Nephron (organoid): ENCODE results near the gene PDIA6.

Experiments
- H3K27ac Mint-ChIP-seq, 3 experiments: 2 replicates each; pipeline ENCODE4 v1.8.0; 2020; ENCODE audit warnings: mixed read lengths in 3 of 3, mild to moderate bottlenecking in 2 of 3, moderate library complexity in 1 of 3
- H3K27me3 Mint-ChIP-seq: 2 replicates; pipeline ENCODE4 v1.8.0; 2021; ENCODE audit warnings: low read depth, mild to moderate bottlenecking, moderate library complexity, mixed read lengths
- H3K36me3 Mint-ChIP-seq: 2 replicates; pipeline ENCODE4 v1.8.0; 2020; ENCODE audit warnings: low read depth, mixed read lengths
- H3K4me1 Mint-ChIP-seq: 2 replicates; pipeline ENCODE4 v1.8.0; 2020; ENCODE audit warnings: mixed read lengths
- H3K4me3 Mint-ChIP-seq, 3 experiments: 2 replicates each; pipeline ENCODE4 v1.8.0; 2020; ENCODE audit warnings: mild to moderate bottlenecking in 3 of 3, mixed read lengths in 3 of 3, moderate library complexity in 2 of 3
- H3K9me3 Mint-ChIP-seq: 2 replicates; pipeline ENCODE4 v1.8.0; 2020; ENCODE audit warnings: mixed read lengths
- TF ChIP-seq, protein P1 (sequence below), 3 experiments: fragments of 200-600 bp; sonication (generic); IDR thresholded peaks; one replicate each; pipeline ENCODE4 v1.5.0; 2021; ENCODE audit warnings: antibody characterized with exemption in 3 of 3; ENCODE audit not compliant: unreplicated experiment in 3 of 3

The PDIA6 gene

DNA sequence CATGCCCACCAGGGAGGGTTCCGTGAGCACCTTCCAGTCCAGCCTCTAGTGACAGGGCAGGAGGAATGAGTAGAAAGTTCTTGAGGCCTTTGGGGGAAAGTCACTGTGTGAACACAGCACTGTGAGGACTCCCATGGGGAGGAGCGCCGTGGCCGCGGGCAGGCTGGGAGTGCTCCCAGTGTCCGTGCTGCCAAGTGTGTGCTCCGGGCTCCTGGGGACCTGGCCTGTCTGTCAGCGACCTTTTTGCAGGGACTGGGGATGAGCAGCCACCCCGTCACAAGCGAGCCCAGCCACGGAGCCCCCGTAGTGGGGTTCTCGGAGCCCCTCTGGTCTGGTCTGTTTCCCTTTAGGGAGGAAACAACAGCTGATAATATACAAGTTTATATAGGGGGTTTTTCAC, 36.8 kb downstream of the PDIA6 start:
- Mint-ChIP-seq H3K27me3 (no peaks in the 10 kb centered on the region), H3K9me3 (no peaks in the 10 kb centered on the region), H3K4me1 (peaks cover 10% of the 10 kb centered on the region), H3K27ac (peak overlapping the region in 1 of 3 experiments; percentile 88), H3K36me3 (peaks cover 13% of the 10 kb centered on the region), H3K4me3 (no peak overlapping the region)
- TF ChIP-seq, protein P1, sequence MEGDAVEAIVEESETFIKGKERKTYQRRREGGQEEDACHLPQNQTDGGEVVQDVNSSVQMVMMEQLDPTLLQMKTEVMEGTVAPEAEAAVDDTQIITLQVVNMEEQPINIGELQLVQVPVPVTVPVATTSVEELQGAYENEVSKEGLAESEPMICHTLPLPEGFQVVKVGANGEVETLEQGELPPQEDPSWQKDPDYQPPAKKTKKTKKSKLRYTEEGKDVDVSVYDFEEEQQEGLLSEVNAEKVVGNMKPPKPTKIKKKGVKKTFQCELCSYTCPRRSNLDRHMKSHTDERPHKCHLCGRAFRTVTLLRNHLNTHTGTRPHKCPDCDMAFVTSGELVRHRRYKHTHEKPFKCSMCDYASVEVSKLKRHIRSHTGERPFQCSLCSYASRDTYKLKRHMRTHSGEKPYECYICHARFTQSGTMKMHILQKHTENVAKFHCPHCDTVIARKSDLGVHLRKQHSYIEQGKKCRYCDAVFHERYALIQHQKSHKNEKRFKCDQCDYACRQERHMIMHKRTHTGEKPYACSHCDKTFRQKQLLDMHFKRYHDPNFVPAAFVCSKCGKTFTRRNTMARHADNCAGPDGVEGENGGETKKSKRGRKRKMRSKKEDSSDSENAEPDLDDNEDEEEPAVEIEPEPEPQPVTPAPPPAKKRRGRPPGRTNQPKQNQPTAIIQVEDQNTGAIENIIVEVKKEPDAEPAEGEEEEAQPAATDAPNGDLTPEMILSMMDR (IDR thresholded peaks at IDR 0.05; ENCODE audit: unreplicated experiment in 3 of 3): no peak

DNA sequence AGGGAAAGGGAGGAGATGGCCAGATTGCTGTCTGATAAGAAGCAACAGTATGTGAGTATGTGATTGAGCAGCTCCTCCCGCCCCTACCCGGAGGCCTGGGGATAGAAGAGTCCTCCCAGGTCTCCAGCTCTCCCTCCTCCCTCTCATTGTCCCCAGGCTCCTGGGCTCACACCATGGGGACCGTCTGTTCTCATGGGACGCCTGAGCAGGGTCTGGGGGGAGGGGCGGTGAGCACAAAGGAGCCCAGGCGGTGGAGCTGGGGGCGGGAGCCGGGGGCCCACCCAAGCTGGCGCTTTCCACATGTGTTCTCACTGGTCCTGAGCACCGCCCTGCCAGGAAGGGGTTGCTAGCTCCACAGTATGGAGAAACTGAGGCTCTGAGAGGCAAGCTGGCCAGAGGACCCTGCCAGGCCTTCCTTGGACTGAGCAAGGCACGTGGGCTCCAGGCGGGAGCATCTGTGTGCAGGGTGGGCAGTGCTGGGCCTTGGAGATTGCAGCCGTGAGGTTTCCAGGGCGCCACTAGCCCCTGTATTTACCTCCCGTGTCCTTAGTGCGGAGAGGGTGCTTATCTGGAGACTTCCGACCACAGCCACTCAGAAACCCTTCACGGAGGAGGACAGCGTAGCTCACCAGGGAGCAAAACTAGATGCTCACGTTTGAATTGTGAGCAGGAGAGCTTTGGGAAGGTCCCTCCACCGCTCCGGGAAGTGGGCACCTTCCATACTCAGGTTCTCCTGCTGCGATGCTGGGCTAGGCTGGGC, 37.4 kb downstream of the PDIA6 start:
- TF ChIP-seq, protein P1 (IDR thresholded peaks at IDR 0.05; ENCODE audit: unreplicated experiment in 3 of 3): no peak
- Mint-ChIP-seq H3K4me3 (no peak overlapping the region), H3K9me3 (no peaks in the 10 kb centered on the region), H3K36me3 (peaks cover 9% of the 10 kb centered on the region), H3K27ac (peak overlapping the region; percentile 79 to 88 (median 88)), H3K27me3 (no peaks in the 10 kb centered on the region), H3K4me1 (peaks cover 10% of the 10 kb centered on the region)

DNA sequence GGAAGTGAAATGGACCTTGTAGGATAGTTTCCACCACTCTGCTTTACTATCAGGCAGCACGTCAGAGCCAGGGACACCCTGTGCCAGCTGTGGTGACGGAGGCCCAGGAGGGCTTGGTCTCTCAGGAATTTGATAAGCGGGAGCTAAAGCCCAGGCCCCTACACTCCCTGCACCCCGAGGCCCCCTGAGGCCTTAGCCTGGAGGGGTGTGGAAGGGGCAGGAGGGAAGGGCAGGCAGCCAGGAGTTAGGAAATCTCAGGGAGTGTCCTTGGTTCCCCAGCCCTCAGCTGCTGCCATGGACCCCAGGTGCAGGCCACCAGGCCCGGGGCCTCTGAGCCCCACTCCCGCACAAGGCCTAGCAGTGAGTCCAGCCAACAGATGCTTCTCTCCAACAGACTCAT, 38.2 kb downstream of the PDIA6 start:
- Mint-ChIP-seq H3K9me3 (no peaks in the 10 kb centered on the region), H3K4me1 (peaks cover 10% of the 10 kb centered on the region), H3K27me3 (no peaks in the 10 kb centered on the region), H3K36me3 (peaks cover 3% of the 10 kb centered on the region), H3K27ac (peak overlapping the region; percentile 79 to 88 (median 88)), H3K4me3 (no peak overlapping the region)
- TF ChIP-seq, protein P1 (IDR thresholded peaks at IDR 0.05; ENCODE audit: unreplicated experiment in 3 of 3): no peak

DNA sequence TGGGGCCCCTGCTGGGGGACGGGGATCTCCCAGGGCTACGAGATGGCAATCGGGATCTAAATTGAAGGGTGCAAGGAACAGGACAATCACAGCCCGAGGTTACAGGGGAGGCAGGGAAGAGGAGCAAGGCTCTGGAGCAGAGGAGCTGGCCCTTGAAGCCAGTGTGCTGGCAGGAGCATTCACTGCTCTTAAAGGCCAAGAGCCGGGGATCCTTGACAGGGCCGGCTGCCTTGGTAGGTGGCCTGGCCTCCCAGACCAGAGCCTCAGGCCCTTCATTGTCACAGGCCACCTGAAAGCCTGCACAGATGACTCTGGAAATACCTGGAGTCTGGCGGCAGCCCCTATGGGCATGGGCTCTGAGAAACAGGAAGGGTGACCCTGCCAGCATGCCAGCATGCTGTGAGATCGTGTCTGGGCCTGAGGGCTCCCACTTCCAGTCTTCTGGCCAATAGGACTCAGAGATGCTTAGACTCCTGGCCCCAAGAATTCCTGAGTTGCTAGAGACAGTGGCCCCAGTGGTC, 38.7 kb downstream of the PDIA6 start:
- H3K27ac Mint-ChIP-seq: peak overlapping the region in 2 of 3 experiments; percentile 67 to 88
- peaks cover 3% of the 10 kb centered on the region for H3K36me3 Mint-ChIP-seq
- H3K4me1 Mint-ChIP-seq: peaks cover 10% of the 10 kb centered on the region
- TF ChIP-seq, protein P1 (IDR thresholded peaks at IDR 0.05; ENCODE audit: unreplicated experiment in 3 of 3): no peak
- H3K4me3 Mint-ChIP-seq: no peak overlapping the region
- H3K9me3 Mint-ChIP-seq: no peaks in the 10 kb centered on the region
- H3K27me3 Mint-ChIP-seq: no peaks in the 10 kb centered on the region

DNA sequence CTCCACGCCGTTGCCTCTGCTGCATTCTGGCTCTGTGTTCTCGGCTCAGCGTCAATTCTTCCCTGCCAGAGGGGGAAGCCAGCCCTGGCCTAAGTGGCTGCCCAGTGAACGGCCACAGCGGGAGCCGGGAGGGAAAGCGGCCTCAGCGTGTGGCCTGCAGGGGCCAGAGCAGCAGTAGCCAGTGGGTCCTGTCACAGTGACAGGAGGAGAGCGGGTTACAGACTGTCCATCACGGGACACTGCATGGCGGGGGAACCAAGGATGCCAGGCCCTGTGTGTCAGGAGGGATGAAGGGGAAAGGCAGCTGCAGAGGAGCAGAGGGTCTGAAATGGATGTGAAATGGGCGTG, 39.7 kb downstream of the PDIA6 start:
- no peak overlapping the region for H3K4me3 Mint-ChIP-seq
- TF ChIP-seq, protein P1 (IDR thresholded peaks at IDR 0.05; ENCODE audit: unreplicated experiment in 3 of 3): no peak
- no peaks in the 10 kb centered on the region for H3K9me3 Mint-ChIP-seq
- no peaks in the 10 kb centered on the region for H3K27me3 Mint-ChIP-seq
- peaks cover 3% of the 10 kb centered on the region for H3K36me3 Mint-ChIP-seq
- peaks cover 10% of the 10 kb centered on the region for H3K4me1 Mint-ChIP-seq
- H3K27ac Mint-ChIP-seq: peak overlapping the region in 1 of 3 experiments; percentile 53
